HG02870 (cell line): ENCODE measurements around the gene RPL19.
A peak's percentile ranks its signal among the peaks of the same experiment; 100 is the strongest.
"Not testable (repeated sequence)": the region's sequence is repeated elsewhere in the genome, so short reads cannot be mapped to it uniquely, and the experiment has no call there.

Source experiments
- ATAC-seq: cut with Tn5 transposase; IDR thresholded peaks from one replicate; pipeline ENCODE4 v1.9.1; 2021; ENCODE audit warnings: mild to moderate bottlenecking, moderate library complexity; ENCODE audit not compliant: unreplicated experiment

Gene RPL19

GRCh38 chr17:39240631-39241030 is 40.5 kb downstream of the RPL19 start:
- ATAC-seq = no peak

GRCh38 chr17:39243155-39243554 is 43.1 kb downstream of the RPL19 start:
- ATAC-seq = no peak

GRCh38 chr17:39244016-39244599 is 44.0 kb downstream of the RPL19 start:
- no peak for ATAC-seq

GRCh38 chr17:39244600-39245570 is 44.8 kb downstream of the RPL19 start:
- ATAC-seq = peak; percentile 63

- ATAC-seq = no peak
These were observed 46.2 kb downstream of the RPL19 start for GRCh38 chr17:39246274-39246673.

GRCh38 chr17:39250076-39250475 is 50.0 kb downstream of the RPL19 start:
- not testable (repeated sequence) for ATAC-seq

GRCh38 chr17:39251997-39252396 is 51.9 kb downstream of the RPL19 start:
- ATAC-seq = no peak

- no peak for ATAC-seq
These were observed 52.8 kb downstream of the RPL19 start for GRCh38 chr17:39252788-39253460.
